GM12878 (cell line): ENCODE results near the gene APOO. TPM values are rescaled to one million over a fixed set of nuclear protein-coding genes. Genes with fewer than 3 reads are reported as not detected.

Experiments used
- ATAC-seq: fragments of 200-7000 bp; cut with Tn5 transposase; 3 replicates; pipeline ENCODE4 v1.9.1; 2020; ENCODE audit warnings: mild to moderate bottlenecking, moderate library complexity
- BruUV-seq: library from RNA; stranded (reverse); fragments of 400-500 nt; replicated peaks from 2 replicates; lab custom pipeline; 2021; lab: Mats Ljungman, UMichigan
- CTCF ChIA-PET: fragments of 300-600 bp; sonication (Branson Sonifier 250); formaldehyde crosslinking; extraction: SDS; loops from one replicate; lab custom pipeline; 2021; ENCODE audit warnings: inconsistent platforms; lab: Yijun Ruan, JAX
- POLR2A ChIA-PET: fragments of 350-600 bp; formaldehyde crosslinking; extraction: SDS; loops from one replicate; lab custom pipeline; 2021; ENCODE audit warnings: inconsistent platforms; lab: Charles Lee
- RAD21 ChIA-PET: fragments of 300-600 bp; sonication (Branson Sonifier 250); formaldehyde crosslinking; loops from one replicate; lab custom pipeline; 2023; ENCODE audit warnings: antibody characterized with exemption; ENCODE audit not compliant: unreplicated experiment; lab: Charles Lee
- SMC1A ChIA-PET: fragments of 300-600 bp; sonication (Branson Sonifier 250); formaldehyde crosslinking; loops from one replicate; lab custom pipeline; 2023; ENCODE audit not compliant: unreplicated experiment, uncharacterized antibody; lab: Charles Lee
- DNase-seq: peaks from one replicate; pipeline ENCODE4 v3.0.0-alpha.2; 2011; ENCODE audit warnings: low read depth, low spot score
- FAIRE-seq: peaks from 3 replicates; lab custom pipeline; 2011; peaks lifted over from hg19 to GRCh38; lab: Jason Lieb, UNC
- H2AFZ ChIP-seq: 2 replicates; pipeline ENCODE4 v1.6.0; 2011; ENCODE audit warnings: low read depth, low read length, control low read depth; ENCODE audit not compliant: control insufficient read depth
- H3K27ac ChIP-seq: 2 replicates; pipeline ENCODE4 v1.5.1; 2011; ENCODE audit warnings: control low read depth; ENCODE audit not compliant: control insufficient read depth, insufficient read depth
- H3K27me3 ChIP-seq, 2 experiments: replicated peaks in 1 of 2; 2 replicates each; pipeline versions ENCODE4 v1.6.0 to v1.6.1; 2011; ENCODE audit warnings: low read length in 1 of 2; ENCODE audit not compliant: control insufficient read depth in 2 of 2, insufficient read depth in 2 of 2
- H3K36me3 ChIP-seq, 2 experiments: 2 replicates each; pipeline ENCODE4 v1.5.1; 2011; ENCODE audit warnings: low read length in 1 of 2; ENCODE audit not compliant: control insufficient read depth in 2 of 2, insufficient read depth in 2 of 2
- H3K4me1 ChIP-seq: 2 replicates; pipeline ENCODE4 v1.6.1; 2011; ENCODE audit warnings: mild to moderate bottlenecking, low read length, moderate library complexity, mixed read lengths; ENCODE audit not compliant: control insufficient read depth, insufficient read depth
- H3K4me2 ChIP-seq: 2 replicates; pipeline ENCODE4 v1.6.0; 2011; ENCODE audit warnings: control low read depth; ENCODE audit not compliant: control insufficient read depth, insufficient read depth
- H3K4me3 ChIP-seq: fragments of 200-600 bp; sonication (generic); 2 replicates; pipeline ENCODE4 v1.5.1; 2016
- H3K79me2 ChIP-seq: 2 replicates; pipeline ENCODE4 v1.6.0; 2011; ENCODE audit warnings: low read length; ENCODE audit not compliant: control insufficient read depth, insufficient read depth
- H3K9ac ChIP-seq: 2 replicates; pipeline ENCODE4 v1.8.0; 2011; ENCODE audit warnings: low read length, control low read depth, mixed read lengths; ENCODE audit not compliant: control insufficient read depth, insufficient read depth
- H3K9me3 ChIP-seq: replicated peaks from 3 replicates; pipeline ENCODE4 v1.5.1; 2011; ENCODE audit warnings: mild to moderate bottlenecking, low read length; ENCODE audit not compliant: control insufficient read depth, insufficient read depth
- H4K20me1 ChIP-seq: 2 replicates; pipeline ENCODE4 v1.6.0; 2011; ENCODE audit not compliant: control insufficient read depth, insufficient read depth
- E2F4 ChIP-seq: IDR thresholded peaks from 2 replicates; pipeline ENCODE4 v1.6.1; 2012; ENCODE audit warnings: low read depth, low read length, improper control_type of control experiment
- GATAD2B ChIP-seq: fragments of 450-650 bp; conservative IDR thresholded peaks from 2 replicates; pipeline ENCODE4 v1.6.1; 2017; ENCODE audit warnings: low read depth, mild to moderate bottlenecking, moderate library complexity
- HSF1 ChIP-seq: fragments of 150-350 bp; IDR thresholded peaks from 2 replicates; pipeline ENCODE4 v1.6.1; 2014; ENCODE audit warnings: mild to moderate bottlenecking, low read depth, low read length
- RELA ChIP-seq: fragments of 450-650 bp; IDR thresholded peaks from 2 replicates; pipeline ENCODE4 v1.8.0; 2014; ENCODE audit warnings: borderline replicate concordance; ENCODE audit not compliant: partially characterized antibody
- YBX1 ChIP-seq: fragments of 450-650 bp; IDR thresholded peaks from 2 replicates; pipeline ENCODE4 v1.6.1; 2016; ENCODE audit warnings: antibody characterized with exemption
- ZSCAN29 ChIP-seq: fragments of 450-650 bp; IDR thresholded peaks from 2 replicates; pipeline ENCODE4 v1.6.1; 2017; ENCODE audit warnings: mild to moderate bottlenecking, moderate library complexity
- in situ Hi-C: fragments of 300-500 bp; cut with MboI; formaldehyde crosslinking; loops from 9 replicates; pipeline ENCODE4 v1.14.3; 2018; ENCODE audit warnings: mixed read lengths
- intact Hi-C: fragments of 100-400 bp; cut with micrococcal nuclease; formaldehyde crosslinking; loops from one replicate; pipeline ENCODE4 v1.14.2; 2022; ENCODE audit not compliant: unreplicated experiment
- polyA plus RNA-seq, 11 experiments: library from polyadenylated mRNA; depleted of rRNA in 4 of 11; unstranded in 6 of 11; stranded (reverse) in 5 of 11; fragments of >200 nt; fragmentation: Nextera tagmentation in 4 of 11; fragmentation: Illumina TruSeq in 1 of 11; extraction: Ambion mirVana in 4 of 11; extraction: Trizol in 1 of 11; gene quantifications; 1 replicate in 1 of 11; 2 replicates in 10 of 11; pipeline versions ENCODE4 v1.2.1 to v1.2.3, GENCODE V29; 2011 to 2016; ENCODE audit warnings: inconsistent platforms in 2 of 11, missing spikeins in 2 of 11, low read depth in 1 of 11
- total RNA-seq, 4 experiments: library from RNA; depleted of rRNA in 3 of 4; stranded (reverse); fragments of >200 nt in 3 of 4; fragmentation: Illumina TruSeq in 1 of 4; extraction: Trizol in 1 of 4; gene quantifications; 2 replicates each; pipeline versions ENCODE4 v1.2.1 to v1.2.3, GENCODE V29; 2013 to 2021

Gene APOO
- total and polyA plus RNA-seq, 10 of the 15 experiments (the other 5 are each of a cell fraction or from before 2014, with no cell fraction given): 20.7 to 68.7 (median 35.5) TPM

- FAIRE-seq: no peak
- ChIA-PET CTCF (interaction anchor here (2.3 kb wide), 1 partner anchor 113 kb away, joined by 11 read pairs; no protein-coding TSS in a partner anchor), SMC1A (interaction anchor here (1.4 to 2.4 kb wide), 2 partner anchors 45 to 114 kb away, joined by 3 to 9 read pairs; partner anchors contain the start of gene ACOT9), POLR2A (no interaction called here), RAD21 (interaction anchor here (2.6 kb wide), 1 partner anchor 113 kb away, joined by 9 read pairs; no protein-coding TSS in a partner anchor)
- Histone ChIP-seq H3K4me1 (no peaks in the 10 kb centered on the region), H2AFZ (no peak overlapping the region), H3K4me3 (no peak overlapping the region), H3K9ac (no peak overlapping the region), H3K27ac (no peak overlapping the region), H3K9me3 (no peaks in the 10 kb centered on the region), H3K79me2 (peaks cover 7% of the 10 kb centered on the region), H3K36me3 (no peaks in the 10 kb centered on the region), H3K4me2 (no peak overlapping the region), H4K20me1 (no peaks in the 10 kb centered on the region), H3K27me3 (no peaks in the 10 kb centered on the region)
- no TSS peak for BruUV-seq
- DNase-seq: no peak
- intact Hi-C loops: loop anchor here (10.0 kb wide), 1 partner anchor 266 kb away; the partner anchor contains the start of gene EIF2S3
- in situ Hi-C loops: no loop called here
- TF ChIP-seq E2F4 (no peak), RELA (no peak), GATAD2B (no peak), HSF1 (no peak), YBX1 (no peak), ZSCAN29 (no peak)
- peak; percentile 31 for ATAC-seq
Observed at GRCh38 chrX:23788521-23788920, 119.2 kb downstream of the APOO start.
